IgD-negative memory B cell (primary cell): ENCODE results near the gene ITLN1. TPM values are rescaled to one million over a fixed set of nuclear protein-coding genes. Genes with fewer than 3 reads are reported as not detected.
"Not testable (repeated sequence)": the region's sequence is repeated elsewhere in the genome, so short reads cannot be mapped to it uniquely, and the experiment has no call there.

Experiments
- H3K27ac Mint-ChIP-seq, 3 donors: one replicate each; pipeline ENCODE4 v1.8.0; 2020 to 2022; ENCODE audit warnings: mild to moderate bottlenecking in 3 of 3, mixed read lengths in 3 of 3, moderate library complexity in 1 of 3
- H3K27me3 Mint-ChIP-seq: one replicate; pipeline ENCODE4 v1.8.0; 2021; ENCODE audit warnings: mixed read lengths
- H3K36me3 Mint-ChIP-seq: one replicate; pipeline ENCODE4 v1.8.0; 2020; ENCODE audit warnings: mild to moderate bottlenecking, mixed read lengths
- H3K4me1 Mint-ChIP-seq, 3 donors: one replicate each; pipeline ENCODE4 v1.8.0; 2020 to 2022; ENCODE audit warnings: mixed read lengths in 3 of 3, mild to moderate bottlenecking in 1 of 3
- H3K4me3 Mint-ChIP-seq, 4 donors: one replicate each; pipeline ENCODE4 v1.8.0; 2020 to 2022; ENCODE audit warnings: mild to moderate bottlenecking in 4 of 4, mixed read lengths in 4 of 4, moderate library complexity in 3 of 4
- H3K9me3 Mint-ChIP-seq, 3 donors: one replicate each; pipeline ENCODE4 v1.8.0; 2020 to 2021; ENCODE audit warnings: mixed read lengths in 3 of 3, mild to moderate bottlenecking in 1 of 3
- polyA plus RNA-seq: library from polyadenylated mRNA; unstranded; fragments of 300-500 nt; fragmentation: Illumina TruSeq; gene quantifications from one replicate; pipeline ENCODE4 v1.2.3, GENCODE V29; 2021

The ITLN1 gene
- polyA plus RNA-seq, result not detected

DNA sequence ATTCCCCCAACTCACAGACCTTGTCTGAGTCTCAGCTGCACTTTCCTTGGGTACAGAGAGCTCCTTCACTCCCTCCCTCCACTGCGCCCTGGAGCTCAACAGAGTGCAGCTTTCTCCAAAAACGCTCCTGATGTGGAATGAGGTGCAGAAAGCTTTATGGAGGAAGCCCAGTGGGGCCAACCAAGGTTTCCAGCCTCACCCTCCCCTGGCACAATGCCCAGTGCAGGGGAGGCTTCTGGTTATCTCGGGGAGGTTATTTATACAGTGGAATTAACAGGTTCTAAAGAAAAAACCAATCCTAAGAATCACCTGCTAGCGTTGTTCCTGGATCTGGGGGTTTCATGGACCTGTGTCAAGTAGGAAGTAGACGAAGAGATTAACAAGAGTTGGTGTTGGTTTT, at the start of gene ITLN1:
Gene ITLN1 (minus strand): TSS at position 139 of the 400 bp plus-strand sequence. CDS start 303 bp downstream, outside the sequence.
- H3K27me3 Mint-ChIP-seq, result peaks cover 1% of the 10 kb centered on the region
- no peak within 1 kb of the TSS for H3K4me3 Mint-ChIP-seq
- no peak within 1 kb of the TSS for H3K27ac Mint-ChIP-seq
- H3K36me3 Mint-ChIP-seq, result peaks cover 1% of the 10 kb centered on the region
- peaks cover 0 to 2% (median 0%) of the 10 kb centered on the region in 3 donors for H3K4me1 Mint-ChIP-seq
- peaks cover 0 to 2% (median 0%) of the 10 kb centered on the region in 3 donors for H3K9me3 Mint-ChIP-seq

- H3K4me1 Mint-ChIP-seq, H3K9me3 Mint-ChIP-seq, H3K36me3 Mint-ChIP-seq, H3K27me3 Mint-ChIP-seq, H3K4me3 Mint-ChIP-seq, H3K27ac Mint-ChIP-seq: not testable (repeated sequence)
These were observed 48.3 kb upstream of the ITLN1 start for GRCh38 chr1:160933305-160933704.

DNA sequence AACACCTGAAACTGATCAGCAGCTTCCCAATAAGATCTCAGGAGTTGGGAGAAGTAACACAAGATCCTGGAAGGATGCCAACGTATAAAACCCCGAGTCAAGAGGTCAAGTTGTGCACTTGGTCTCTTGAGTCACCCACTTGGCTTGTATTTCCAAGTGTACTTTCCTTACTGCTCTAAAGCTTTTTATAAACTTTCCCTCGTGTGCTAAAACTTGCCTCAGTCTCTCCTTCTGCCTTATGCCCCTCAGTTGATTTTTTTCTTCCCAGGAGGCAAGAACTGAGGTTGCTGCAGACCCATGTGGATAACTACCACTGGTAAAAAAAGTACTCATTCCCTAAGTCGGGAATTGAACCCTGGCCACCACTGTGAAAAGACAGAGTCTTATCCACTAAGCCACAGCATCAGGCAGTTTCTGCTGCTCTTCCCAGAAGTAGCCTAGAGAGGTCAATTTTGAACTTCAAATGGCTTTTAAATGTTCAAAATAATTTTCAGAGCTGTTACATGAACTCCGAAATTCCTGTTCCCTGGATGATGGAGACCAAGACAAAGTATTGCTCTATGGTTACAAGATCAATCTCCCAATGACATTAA, 40.8 kb upstream of the ITLN1 start:
- Mint-ChIP-seq H3K27me3 (peaks cover 4% of the 10 kb centered on the region), H3K36me3 (no peaks in the 10 kb centered on the region), H3K27ac (no peak overlapping the region), H3K9me3 (peaks cover 3 to 16% (median 4%) of the 10 kb centered on the region in 3 donors), H3K4me3 (no peak overlapping the region), H3K4me1 (peaks cover 0 to 1% (median 0%) of the 10 kb centered on the region in 3 donors)

DNA sequence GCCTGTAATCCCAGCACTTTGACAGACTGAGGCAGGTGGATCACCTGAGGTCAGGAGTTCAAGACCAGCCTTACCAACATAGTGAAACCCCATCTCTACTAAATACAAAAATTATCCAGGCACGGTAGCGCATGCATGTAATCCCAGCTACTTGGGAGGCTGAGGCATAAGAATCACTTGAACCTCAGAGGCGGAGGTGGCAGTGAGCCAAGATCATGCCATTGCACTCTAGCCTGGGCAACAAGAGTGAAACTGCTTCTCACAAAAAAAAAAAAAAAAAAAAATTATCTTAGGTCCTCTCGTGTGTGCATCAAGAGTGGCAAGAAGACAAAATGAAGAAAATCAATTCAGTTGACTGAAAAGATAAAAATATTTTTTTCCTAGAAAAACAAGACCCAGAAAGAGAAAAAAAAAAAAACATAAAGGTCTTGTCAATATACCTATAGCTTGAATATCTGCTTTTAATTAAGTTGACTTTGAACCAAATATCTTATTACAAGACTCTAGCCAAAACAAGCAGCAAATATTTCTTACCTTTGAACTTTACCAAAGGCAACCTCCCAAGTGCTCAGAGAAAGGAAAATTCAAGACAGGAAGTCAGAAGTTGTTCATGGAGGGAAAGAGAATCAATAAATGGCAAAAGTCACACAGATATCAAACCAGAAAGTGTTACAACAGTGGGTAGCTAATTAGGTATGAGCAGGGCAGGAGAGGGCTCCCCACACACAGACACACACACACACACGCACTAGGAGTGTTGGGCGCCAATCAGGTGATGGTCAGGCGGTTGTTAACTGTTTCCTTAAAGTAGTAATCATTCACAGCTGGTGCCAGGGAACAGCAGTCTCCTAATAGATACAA, 40.0 kb upstream of the ITLN1 start:
- Mint-ChIP-seq H3K27me3 (peaks cover 4% of the 10 kb centered on the region), H3K9me3 (peaks cover 3 to 18% (median 4%) of the 10 kb centered on the region in 3 donors), H3K4me1 (peaks cover 0 to 1% (median 0%) of the 10 kb centered on the region in 3 donors), H3K27ac (peak overlapping the region in 1 of 3 donors; percentile 46), H3K36me3 (no peaks in the 10 kb centered on the region), H3K4me3 (no peak overlapping the region)

GRCh38 chr1:160916666-160917065, 31.7 kb upstream of the ITLN1 start:
- Mint-ChIP-seq H3K4me3 (no peak overlapping the region), H3K27ac (no peak overlapping the region), H3K4me1 (no peaks in the 10 kb centered on the region), H3K27me3 (peaks cover 13% of the 10 kb centered on the region), H3K36me3 (no peaks in the 10 kb centered on the region), H3K9me3 (peaks cover 0 to 11% (median 4%) of the 10 kb centered on the region in 3 donors)

DNA sequence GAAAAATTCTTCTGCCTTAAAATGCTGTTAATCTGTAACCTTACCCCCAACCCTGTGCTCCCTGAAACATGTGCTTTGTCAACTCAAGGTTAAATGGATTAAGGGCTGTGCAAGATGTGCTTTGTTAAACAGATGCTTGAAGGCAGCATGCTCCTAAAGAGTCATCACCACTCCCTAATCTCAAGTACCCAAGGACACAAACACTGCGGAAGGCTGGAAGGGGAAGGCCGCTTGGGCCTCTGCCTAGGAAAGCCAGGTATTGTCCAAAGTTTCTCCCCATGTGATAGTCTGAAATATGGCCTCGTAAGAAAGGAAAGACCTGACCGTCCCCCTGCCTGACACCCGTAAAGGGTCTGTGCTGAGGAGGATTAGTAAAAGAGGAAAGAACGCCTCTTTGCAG, 28.2 kb upstream of the ITLN1 start:
- H3K9me3 Mint-ChIP-seq, H3K36me3 Mint-ChIP-seq, H3K27me3 Mint-ChIP-seq, H3K4me1 Mint-ChIP-seq, H3K27ac Mint-ChIP-seq, H3K4me3 Mint-ChIP-seq: not testable (repeated sequence)

- H3K9me3 Mint-ChIP-seq, result no peaks in the 10 kb centered on the region
- H3K4me3 Mint-ChIP-seq, result no peak overlapping the region
- no peaks in the 10 kb centered on the region for H3K4me1 Mint-ChIP-seq
- peaks cover 4% of the 10 kb centered on the region for H3K27me3 Mint-ChIP-seq
- no peaks in the 10 kb centered on the region for H3K36me3 Mint-ChIP-seq
- no peak overlapping the region for H3K27ac Mint-ChIP-seq
These were observed 26.9 kb upstream of the ITLN1 start for GRCh38 chr1:160911925-160912324.

- H3K4me1 Mint-ChIP-seq, result no peaks in the 10 kb centered on the region
- H3K27ac Mint-ChIP-seq, result no peak overlapping the region
- H3K27me3 Mint-ChIP-seq, result peaks cover 2% of the 10 kb centered on the region
- H3K4me3 Mint-ChIP-seq, result no peak overlapping the region
- H3K36me3 Mint-ChIP-seq, result no peaks in the 10 kb centered on the region
- no peaks in the 10 kb centered on the region for H3K9me3 Mint-ChIP-seq
These were observed 26.5 kb upstream of the ITLN1 start for GRCh38 chr1:160911441-160911840.

DNA sequence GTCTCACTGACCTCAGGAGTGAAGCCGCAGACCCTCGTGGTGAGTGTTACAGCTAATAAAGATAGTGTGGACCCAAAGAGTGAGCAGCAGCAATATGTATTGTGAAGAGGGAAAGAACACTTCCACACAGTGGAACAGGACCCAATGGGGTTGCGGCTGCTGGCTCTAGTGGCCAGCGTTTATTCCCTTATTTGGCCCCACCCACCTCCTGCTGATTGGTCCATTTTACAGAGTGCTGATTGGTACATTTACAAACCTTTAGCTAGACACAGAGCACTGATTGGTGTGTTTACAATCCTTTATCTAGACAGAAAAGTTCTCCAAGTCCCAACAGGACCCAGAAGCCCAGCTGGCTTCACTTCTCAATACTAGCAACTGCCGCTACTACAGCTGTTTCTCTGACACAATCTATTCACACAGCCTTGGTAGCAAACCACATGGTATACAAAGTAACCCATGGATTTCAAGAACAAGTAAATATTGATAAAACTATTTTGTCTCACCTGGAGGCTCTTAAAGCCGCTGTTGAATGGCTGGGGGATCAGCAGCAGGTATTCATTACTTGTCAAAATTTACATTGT, 25.3 kb upstream of the ITLN1 start:
- Mint-ChIP-seq H3K4me3 (no peak overlapping the region), H3K9me3 (no peaks in the 10 kb centered on the region), H3K27me3 (peaks cover 2% of the 10 kb centered on the region), H3K4me1 (no peaks in the 10 kb centered on the region), H3K27ac (no peak overlapping the region), H3K36me3 (no peaks in the 10 kb centered on the region)

DNA sequence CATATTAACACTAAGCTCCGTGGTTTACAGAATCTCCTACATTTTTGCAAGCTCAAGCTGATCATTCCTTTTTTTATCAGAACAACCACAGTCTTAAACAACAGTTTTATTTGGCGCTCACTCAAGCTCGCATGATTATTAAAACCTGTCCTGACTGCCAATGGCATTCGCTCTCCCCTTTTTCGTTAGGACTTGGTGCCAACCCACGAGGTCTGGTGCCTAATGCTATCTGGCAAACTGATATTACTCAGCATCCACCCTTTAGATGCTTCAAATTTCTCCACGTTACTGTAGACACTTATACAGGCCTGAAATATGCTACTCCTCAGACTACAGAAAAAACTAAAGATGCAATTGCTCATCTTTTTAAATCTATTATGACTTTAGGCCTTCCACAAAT, 23.0 kb upstream of the ITLN1 start:
- H3K9me3 Mint-ChIP-seq, result no peaks in the 10 kb centered on the region
- H3K27me3 Mint-ChIP-seq, result no peaks in the 10 kb centered on the region
- H3K27ac Mint-ChIP-seq, result no peak overlapping the region
- H3K4me1 Mint-ChIP-seq, result no peaks in the 10 kb centered on the region
- H3K4me3 Mint-ChIP-seq, result no peak overlapping the region
- no peaks in the 10 kb centered on the region for H3K36me3 Mint-ChIP-seq

DNA sequence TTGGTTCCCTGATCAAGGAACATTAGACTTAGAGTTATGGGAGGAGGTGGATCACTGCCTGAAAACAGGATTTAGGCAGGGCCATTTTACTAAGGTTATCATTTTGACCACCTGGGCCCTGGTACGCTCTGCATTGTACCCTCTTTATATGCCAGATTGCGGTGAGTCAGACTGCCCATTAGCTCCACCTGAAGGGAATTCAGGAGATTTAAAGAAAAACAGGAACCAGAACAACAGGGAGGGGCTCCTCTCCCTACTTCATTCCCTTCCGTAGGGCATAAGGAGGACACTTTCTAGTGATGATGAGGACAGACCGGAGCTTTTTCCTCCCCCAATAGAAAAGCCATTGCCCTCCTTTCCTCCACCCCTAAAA, 20.6 kb upstream of the ITLN1 start:
- no peak overlapping the region for H3K4me3 Mint-ChIP-seq
- no peaks in the 10 kb centered on the region for H3K36me3 Mint-ChIP-seq
- no peak overlapping the region for H3K27ac Mint-ChIP-seq

GRCh38 chr1:160904783-160905616, 20.0 kb upstream of the ITLN1 start:
- H3K27me3 Mint-ChIP-seq, result peaks cover 1% of the 10 kb centered on the region
- H3K36me3 Mint-ChIP-seq, result no peaks in the 10 kb centered on the region
- H3K9me3 Mint-ChIP-seq, result no peaks in the 10 kb centered on the region
- H3K4me1 Mint-ChIP-seq, result no peaks in the 10 kb centered on the region
- no peak overlapping the region for H3K27ac Mint-ChIP-seq
- no peak overlapping the region for H3K4me3 Mint-ChIP-seq

More for the DNA sequence above, 20.6 kb upstream of the ITLN1 start:
- Mint-ChIP-seq H3K9me3 (no peaks in the 10 kb centered on the region), H3K27me3 (peaks cover 1% of the 10 kb centered on the region), H3K4me1 (no peaks in the 10 kb centered on the region)

GRCh38 chr1:160902251-160902650, 17.3 kb upstream of the ITLN1 start:
- H3K4me1 Mint-ChIP-seq, H3K9me3 Mint-ChIP-seq, H3K27me3 Mint-ChIP-seq, H3K27ac Mint-ChIP-seq, H3K36me3 Mint-ChIP-seq, H3K4me3 Mint-ChIP-seq: not testable (repeated sequence)

DNA sequence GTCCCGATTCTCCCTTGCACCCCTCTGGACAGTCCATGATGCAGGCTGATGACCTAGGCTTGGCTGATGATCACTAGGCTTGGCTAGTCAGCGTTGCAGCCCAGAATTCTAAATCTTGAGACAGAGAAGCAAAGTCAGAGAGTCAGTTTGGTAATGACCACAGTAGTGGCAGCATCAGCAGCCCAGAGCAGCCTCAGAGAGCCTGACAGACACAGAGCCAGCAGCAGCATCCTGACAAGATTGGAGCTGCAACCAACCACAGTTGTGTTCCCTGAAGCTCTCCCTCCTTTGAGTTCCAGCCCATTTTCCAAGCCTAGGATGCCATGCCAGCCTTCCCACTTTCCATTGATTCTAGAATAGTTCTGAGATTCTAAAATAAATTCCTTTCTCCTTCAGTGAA, 16.8 kb upstream of the ITLN1 start:
- Mint-ChIP-seq H3K4me3 (no peak overlapping the region), H3K9me3 (no peaks in the 10 kb centered on the region), H3K4me1 (no peaks in the 10 kb centered on the region), H3K36me3 (no peaks in the 10 kb centered on the region), H3K27ac (no peak overlapping the region), H3K27me3 (peaks cover 8% of the 10 kb centered on the region)

- H3K9me3 Mint-ChIP-seq, H3K4me1 Mint-ChIP-seq, H3K4me3 Mint-ChIP-seq, H3K36me3 Mint-ChIP-seq, H3K27ac Mint-ChIP-seq: not testable (repeated sequence)
- peaks cover 10% of the 10 kb centered on the region for H3K27me3 Mint-ChIP-seq
These were observed 15.7 kb upstream of the ITLN1 start for GRCh38 chr1:160900683-160901082.
